ENCODE data around the gene BSCL2.
"Not testable (repeated sequence)": the region's sequence is repeated elsewhere in the genome, so short reads cannot be mapped to it uniquely, and the experiment has no call there.

BSCL2 gene

GRCh38 chr11:62652161-62653006 is 54.8 kb downstream of the BSCL2 start:
- DNase-seq = no peak

- not testable (repeated sequence) for DNase-seq
Measured at GRCh38 chr11:62650283-62650682, 56.9 kb downstream of the BSCL2 start.

- DNase-seq = no peak
Measured at GRCh38 chr11:62649486-62649885, 57.7 kb downstream of the BSCL2 start.

- DNase-seq = no peak
Measured at GRCh38 chr11:62648967-62649364, 58.3 kb downstream of the BSCL2 start.

GRCh38 chr11:62648185-62648966 is 58.8 kb downstream of the BSCL2 start:
- no peak for DNase-seq

GRCh38 chr11:62647609-62648005 is 59.6 kb downstream of the BSCL2 start:
- DNase-seq = no peak

- DNase-seq = no peak
Measured at GRCh38 chr11:62646825-62647608, 60.2 kb downstream of the BSCL2 start.

GRCh38 chr11:62645946-62646824 is 61.0 kb downstream of the BSCL2 start, which contains the start of gene GANAB:
GANAB (minus strand) TSS chr11:62646613; CDS start chr11:62646599, 14 bp downstream.
- DNase-seq = peak; percentile 97 to 98

- DNase-seq = no peak
Measured at GRCh38 chr11:62645671-62645945, 61.6 kb downstream of the BSCL2 start.

GRCh38 chr11:62644220-62644619 is 63.0 kb downstream of the BSCL2 start:
- DNase-seq = no peak

Measured in NCI-H446 (cell line).